ENCODE results near the gene CXCL10.

CXCL10 gene

GRCh38 chr4:76066546-76066945, 43.2 kb upstream of the CXCL10 start:
- no peak for DNase-seq (ENCODE audit: low read depth in 1 of 2, low spot score in 1 of 2)
- no peak for TF ChIP-seq POLR2AphosphoS5 (IDR thresholded peaks at IDR 0.05; ENCODE audit: low read depth)
- no peak for TF ChIP-seq CTCF (IDR thresholded peaks at IDR 0.05; ENCODE audit: insufficient read depth, low read length)
- no peak for TF ChIP-seq REST (IDR thresholded peaks at IDR 0.05; ENCODE audit: insufficient replicate concordance, low read depth)
- TF ChIP-seq GABPA (IDR thresholded peaks at IDR 0.05; ENCODE audit: low read depth) = no peak
- no peak for TF ChIP-seq SPI1 (IDR thresholded peaks at IDR 0.05; ENCODE audit: borderline replicate concordance, low read depth)

GRCh38 chr4:76061982-76062381, 38.7 kb upstream of the CXCL10 start:
- DNase-seq (ENCODE audit: low read depth in 1 of 2, low spot score in 1 of 2) = no peak
- Histone ChIP-seq H3K27me3 (ENCODE audit: insufficient read depth, poor library complexity, severe bottlenecking) (no peaks in the 10 kb centered on the region), H3K27ac (replicated peaks) (no peak overlapping the region), H3K4me3 (replicated peaks; ENCODE audit: insufficient read depth, low read length) (no peak overlapping the region)
- TF ChIP-seq CTCF (IDR thresholded peaks at IDR 0.05; ENCODE audit: insufficient read depth, low read length) = no peak
- TF ChIP-seq GABPA (IDR thresholded peaks at IDR 0.05; ENCODE audit: low read depth) = no peak

More at GRCh38 chr4:76066546-76066945, 43.2 kb upstream of the CXCL10 start:
- Histone ChIP-seq H3K27me3 (ENCODE audit: insufficient read depth, poor library complexity, severe bottlenecking) (no peaks in the 10 kb centered on the region), H3K4me3 (replicated peaks; ENCODE audit: insufficient read depth, low read length) (no peak overlapping the region), H3K27ac (replicated peaks) (no peak overlapping the region)

- Histone ChIP-seq H3K27me3 (ENCODE audit: insufficient read depth, poor library complexity, severe bottlenecking) (no peaks in the 10 kb centered on the region), H3K27ac (replicated peaks) (no peak overlapping the region), H3K4me3 (replicated peaks; ENCODE audit: insufficient read depth, low read length) (no peak overlapping the region)
- TF ChIP-seq REST (IDR thresholded peaks at IDR 0.05; ENCODE audit: insufficient replicate concordance, low read depth) (no peak), CTCF (IDR thresholded peaks at IDR 0.05; ENCODE audit: insufficient read depth, low read length) (no peak), GABPA (IDR thresholded peaks at IDR 0.05; ENCODE audit: low read depth) (no peak), POLR2AphosphoS5 (IDR thresholded peaks at IDR 0.05; ENCODE audit: low read depth) (no peak), SPI1 (IDR thresholded peaks at IDR 0.05; ENCODE audit: borderline replicate concordance, low read depth) (no peak)
- no peak for DNase-seq (ENCODE audit: low read depth in 1 of 2, low spot score in 1 of 2)
Measured at GRCh38 chr4:76061421-76061820, 38.1 kb upstream of the CXCL10 start.

GRCh38 chr4:76060506-76060905, 37.2 kb upstream of the CXCL10 start:
- Histone ChIP-seq H3K4me3 (replicated peaks; ENCODE audit: insufficient read depth, low read length) (no peak overlapping the region), H3K27ac (replicated peaks) (no peak overlapping the region), H3K27me3 (ENCODE audit: insufficient read depth, poor library complexity, severe bottlenecking) (no peaks in the 10 kb centered on the region)
- TF ChIP-seq SPI1 (IDR thresholded peaks at IDR 0.05; ENCODE audit: borderline replicate concordance, low read depth) (peak; percentile 85), POLR2AphosphoS5 (IDR thresholded peaks at IDR 0.05; ENCODE audit: low read depth) (no peak)
- no peak for DNase-seq (ENCODE audit: low read depth in 1 of 2, low spot score in 1 of 2)
